Fibroblast of the conjunctiva (primary cell): ENCODE measurements around the gene GOLGA8S.
"Not testable (repeated sequence)": the region's sequence is repeated elsewhere in the genome, so short reads cannot be mapped to it uniquely, and the experiment has no call there.

Experiments
- DNase-seq: peaks from one replicate; pipeline ENCODE4 v3.0.0-alpha.2; 2010; ENCODE audit warnings: low read depth

The GOLGA8S gene

GRCh38 chr15:23397779-23398178 lies 43.2 kb downstream of the GOLGA8S start:
- no peak for DNase-seq

DNA sequence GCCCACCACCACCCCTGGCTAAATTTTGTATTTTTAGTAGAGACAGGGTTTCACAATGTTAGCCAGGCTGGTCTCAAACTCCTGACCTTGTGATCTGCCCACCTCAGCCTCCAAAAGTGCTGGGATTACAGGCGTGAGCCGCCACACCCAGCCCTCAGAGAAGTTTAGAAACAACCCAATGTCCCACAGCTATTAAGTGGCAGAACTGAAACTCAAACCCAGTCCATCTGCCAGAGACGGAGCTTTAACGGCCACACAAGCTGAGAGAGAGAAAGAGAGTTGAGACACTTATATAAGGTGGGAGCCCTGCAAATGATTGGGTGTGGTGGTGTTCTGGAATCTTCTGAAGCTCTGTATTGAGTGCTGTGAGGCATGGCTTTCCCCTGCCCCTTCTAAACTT lies 43.8 kb downstream of the GOLGA8S start:
- DNase-seq, result not testable (repeated sequence)

DNA sequence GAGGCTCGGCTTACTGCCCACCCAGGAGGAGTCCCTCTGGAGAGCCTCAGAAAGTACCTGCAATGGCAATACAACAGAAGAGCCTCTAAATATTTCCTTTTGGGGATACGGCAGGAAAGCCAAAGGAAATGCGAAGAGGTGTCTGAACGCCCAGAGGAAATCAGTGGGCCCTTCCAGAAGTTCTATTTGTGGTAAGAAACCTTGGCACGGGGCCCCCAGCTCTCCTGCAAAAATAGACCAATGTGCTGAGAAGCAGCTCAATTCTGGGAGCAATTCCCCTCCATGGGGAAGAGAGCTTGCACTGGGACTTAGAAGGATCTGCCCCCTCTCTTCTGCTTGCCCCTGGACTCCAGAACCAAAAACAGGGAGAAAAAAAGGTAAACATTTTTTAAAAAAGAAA lies 44.7 kb downstream of the GOLGA8S start:
- DNase-seq, result not testable (repeated sequence)

DNA sequence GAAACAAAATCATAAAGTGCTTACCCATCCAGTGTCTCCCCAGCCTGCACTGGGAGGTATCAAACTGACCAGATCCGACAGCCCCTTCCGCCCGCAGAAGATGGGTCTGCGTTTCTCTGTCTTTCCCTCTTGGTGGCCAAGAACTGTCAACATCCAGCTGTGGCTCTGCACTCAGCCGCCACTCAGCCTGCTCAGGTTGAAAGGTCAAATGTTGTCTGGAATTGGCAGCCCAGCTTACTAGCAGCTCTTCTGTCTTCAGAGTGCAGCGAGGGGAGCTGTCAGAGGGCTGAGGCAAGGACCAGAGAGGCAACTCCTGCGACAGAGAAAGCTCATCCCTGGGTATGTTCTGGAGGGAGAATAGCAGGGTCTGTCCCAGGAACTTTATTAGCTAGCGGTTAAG lies 47.1 kb downstream of the GOLGA8S start:
- DNase-seq, result no peak

- no peak for DNase-seq
These were observed 47.6 kb downstream of the GOLGA8S start for GRCh38 chr15:23402140-23402539.

GRCh38 chr15:23402544-23402943 lies 48.0 kb downstream of the GOLGA8S start:
- DNase-seq, result no peak

- DNase-seq, result no peak
These were observed 49.0 kb downstream of the GOLGA8S start for GRCh38 chr15:23403550-23403949.

DNA sequence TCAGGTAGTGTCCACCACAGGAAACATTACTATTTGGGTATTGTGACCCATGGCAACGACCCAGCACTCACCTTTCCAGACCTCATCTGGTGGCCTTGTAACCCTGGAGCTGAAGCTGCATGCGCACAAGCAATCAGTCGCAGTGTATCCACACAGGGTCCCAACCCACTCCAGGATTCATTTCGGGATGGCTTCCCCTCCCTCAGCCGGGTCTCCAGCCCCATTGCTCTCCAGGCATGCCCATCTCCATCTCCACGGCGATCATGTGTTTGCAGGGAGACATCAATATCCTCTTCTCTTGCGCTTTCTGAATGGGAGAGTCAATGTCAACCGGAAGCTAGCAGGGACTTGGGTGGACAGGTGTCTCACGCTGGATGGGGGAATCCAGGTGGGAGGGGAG lies 57.3 kb downstream of the GOLGA8S start:
- DNase-seq, result no peak

- not testable (repeated sequence) for DNase-seq
These were observed 58.5 kb downstream of the GOLGA8S start for GRCh38 chr15:23412881-23413600.
